ENCODE data around the gene CEL.
"Not testable (repeated sequence)": the region's sequence is repeated elsewhere in the genome, so short reads cannot be mapped to it uniquely, and the experiment has no call there.

Gene CEL

DNA sequence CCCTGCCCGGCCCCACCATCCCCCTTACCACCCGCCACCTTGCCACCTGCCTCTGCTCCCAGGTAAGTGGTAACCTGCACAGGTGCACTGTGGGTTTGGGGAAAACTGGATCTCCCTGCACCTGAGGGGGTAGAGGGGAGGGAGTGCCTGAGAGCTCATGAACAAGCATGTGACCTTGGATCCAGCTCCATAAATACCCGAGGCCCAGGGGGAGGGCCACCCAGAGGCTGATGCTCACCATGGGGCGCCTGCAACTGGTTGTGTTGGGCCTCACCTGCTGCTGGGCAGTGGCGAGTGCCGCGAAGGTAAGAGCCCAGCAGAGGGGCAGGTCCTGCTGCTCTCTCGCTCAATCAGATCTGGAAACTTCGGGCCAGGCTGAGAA is at the start of gene CEL:
Gene CEL (plus strand): TSS at position 218 of the 382 bp plus-strand sequence. CDS start 22 bp downstream, at position 240.
- DNase-seq: not testable (repeated sequence)

DNA sequence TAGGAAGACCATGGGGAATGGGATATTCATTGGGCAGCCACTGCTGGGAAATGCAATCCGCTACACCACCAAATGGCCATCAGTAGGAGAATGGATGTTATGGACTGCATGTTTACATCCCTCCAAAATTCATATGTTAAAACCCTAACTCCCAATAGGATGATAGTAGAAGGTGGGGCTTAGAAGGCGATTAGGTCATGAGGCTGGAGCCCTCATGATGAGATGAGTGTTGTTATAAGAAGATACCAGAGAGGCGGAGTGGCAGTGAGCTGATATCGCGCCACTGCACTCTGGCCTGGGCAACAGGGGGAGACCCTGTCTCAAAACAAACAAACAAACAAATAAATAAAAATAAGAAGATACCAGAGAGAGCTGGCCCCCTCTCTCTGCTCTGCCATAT is 47.1 kb upstream of the CEL start:
- DNase-seq: no peak

DNA sequence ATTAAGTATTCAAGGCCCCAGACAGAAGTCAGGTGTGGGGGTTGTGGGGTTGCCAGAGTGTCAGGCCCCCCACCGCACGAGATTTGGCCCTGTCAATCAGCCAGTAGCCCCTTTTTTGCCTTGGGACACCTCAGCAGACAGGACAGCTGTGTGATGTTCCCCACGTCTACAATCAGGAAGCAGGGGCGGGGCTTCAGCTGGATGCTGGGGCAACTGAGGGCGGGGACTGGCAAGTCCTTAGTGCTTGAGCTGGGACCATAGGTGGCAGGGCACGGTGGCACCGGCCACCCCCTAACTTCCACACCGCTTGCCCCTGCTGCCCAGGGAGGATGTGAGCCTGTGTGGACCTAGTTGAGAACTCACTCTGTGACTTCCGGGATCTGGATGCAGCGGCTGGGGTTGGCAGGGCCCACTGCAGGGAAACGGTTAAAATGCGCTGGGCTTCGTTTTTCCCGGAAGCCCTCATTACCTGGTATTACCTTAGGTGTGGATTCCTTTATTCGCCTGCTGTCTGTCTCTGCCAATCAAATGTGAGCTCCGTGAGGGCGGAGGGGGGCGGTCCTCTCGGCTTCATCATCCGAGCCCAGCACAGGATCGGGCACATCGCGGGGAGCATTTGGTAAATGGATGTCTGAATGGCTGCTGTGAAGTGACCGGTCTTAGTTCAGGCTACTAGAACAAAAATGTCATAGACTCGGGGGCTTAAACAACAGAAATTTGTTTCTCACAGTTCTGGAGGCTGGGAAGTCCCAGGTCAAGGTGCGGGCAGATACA is 38.5 kb upstream of the CEL start:
- DNase-seq: no peak

DNA sequence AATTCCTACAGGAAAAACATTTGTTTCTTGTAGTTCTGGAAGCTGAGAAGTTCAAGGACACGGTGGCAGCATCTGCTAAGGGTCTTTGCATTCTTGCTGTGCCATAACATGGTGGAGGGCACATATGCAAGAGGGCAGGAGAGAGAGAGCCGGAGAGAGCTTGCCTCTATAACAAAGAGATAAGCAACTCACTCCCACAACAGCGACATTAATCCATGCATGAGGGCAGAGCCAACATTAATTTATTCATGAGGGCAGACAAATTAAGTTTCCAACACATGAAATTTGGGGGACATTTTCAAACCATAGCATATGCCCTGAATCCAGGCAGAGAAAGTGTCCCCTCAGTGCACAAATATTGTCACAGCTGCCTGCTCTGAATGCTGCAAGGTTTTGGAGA is 35.4 kb upstream of the CEL start:
- DNase-seq: no peak

DNA sequence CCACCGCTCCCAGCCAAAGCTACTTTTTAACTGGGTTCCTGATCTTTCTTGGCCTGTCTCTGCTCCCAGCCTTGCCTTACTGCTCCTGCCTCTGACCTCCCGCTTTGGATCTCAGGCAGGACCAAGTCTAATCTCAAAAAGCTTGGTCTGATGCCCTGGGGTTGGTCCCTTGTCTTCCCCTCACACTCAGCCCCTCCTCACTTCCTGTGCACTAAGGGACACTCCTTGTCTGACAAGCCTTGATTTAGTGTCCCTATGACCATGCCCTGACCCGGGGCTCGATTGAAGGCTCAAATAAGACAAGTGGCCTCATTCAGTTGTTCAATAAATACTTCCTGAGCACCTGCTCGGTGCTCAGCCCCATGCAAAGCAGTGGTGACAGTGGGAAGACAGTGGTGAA is 34.6 kb upstream of the CEL start:
- DNase-seq: no peak

DNA sequence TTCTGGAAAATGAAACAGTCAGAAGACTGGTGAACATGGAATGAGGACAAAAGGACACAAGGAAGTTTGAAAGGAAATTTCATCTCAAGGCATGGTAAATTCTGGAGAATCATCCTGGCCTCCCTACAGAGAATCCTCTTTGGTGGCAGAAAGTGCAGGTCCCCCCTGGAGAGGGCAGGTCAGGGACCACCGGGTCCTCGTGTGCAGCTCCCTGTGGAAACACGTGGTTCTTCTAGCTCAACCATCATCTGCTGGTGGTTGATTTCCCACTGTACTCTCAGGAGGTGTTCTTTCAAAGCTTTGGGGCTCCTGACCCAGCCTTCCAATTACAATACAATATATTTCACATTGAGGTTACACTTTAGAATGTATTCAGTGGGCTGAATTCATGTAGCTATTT is 33.6 kb upstream of the CEL start:
- no peak for DNase-seq

DNA sequence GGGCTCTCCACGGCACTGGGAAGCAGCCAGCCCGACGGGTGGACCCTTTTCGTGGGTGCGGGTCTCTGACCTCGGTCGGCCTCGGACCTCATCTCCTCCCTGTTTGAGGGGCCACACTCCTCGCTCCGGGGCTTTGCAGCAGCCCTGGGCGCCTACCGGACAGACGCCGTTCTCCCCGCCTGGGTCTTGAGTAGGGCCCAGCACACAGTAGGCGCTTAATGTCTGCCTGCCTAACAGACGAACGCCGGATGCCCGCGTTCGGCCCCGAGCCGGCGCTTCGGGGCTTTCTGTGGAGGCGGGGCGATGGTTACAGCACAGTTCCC is 31.8 kb upstream of the CEL start:
- DNase-seq: no peak

DNA sequence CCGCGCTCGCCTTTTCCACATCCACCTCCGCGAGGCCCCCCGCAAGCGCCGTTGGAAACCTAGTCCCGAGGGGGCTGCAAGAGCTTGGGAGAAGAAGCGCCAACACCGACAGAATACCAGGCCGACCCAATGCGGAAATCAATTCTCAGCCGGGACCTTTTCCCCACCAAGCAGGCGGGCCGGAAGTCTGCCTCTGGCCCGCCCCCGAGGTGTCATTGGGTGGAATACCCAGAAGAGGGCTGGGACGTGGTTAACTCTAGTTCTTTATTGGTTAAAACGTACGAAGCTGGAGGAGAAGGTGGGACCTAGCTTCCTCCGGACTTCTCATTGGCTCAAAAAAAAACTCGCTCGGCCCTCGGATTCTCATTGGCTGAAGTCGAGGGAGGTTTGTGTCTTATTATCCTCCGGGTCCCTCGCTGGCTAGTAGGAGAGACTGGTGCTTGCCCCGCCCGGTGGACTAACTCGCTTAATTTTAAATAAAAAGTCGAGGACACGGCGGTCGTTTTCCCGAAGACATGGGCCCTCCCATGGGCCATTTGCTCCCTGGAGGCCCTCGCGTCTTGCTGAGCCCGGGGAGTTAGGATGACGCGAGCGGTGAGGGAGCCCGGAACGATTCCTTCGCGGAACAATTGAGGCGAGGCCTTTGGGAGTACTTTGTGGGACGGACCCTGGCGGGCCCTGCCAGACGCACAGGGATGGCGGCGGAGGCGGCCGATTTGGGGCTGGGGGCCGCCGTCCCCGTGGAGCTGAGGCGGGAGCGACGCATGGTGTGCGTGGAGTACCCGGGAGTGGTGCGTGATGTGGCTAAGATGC is 31.3 kb upstream of the CEL start, which contains the start of gene GTF3C5:
Gene GTF3C5 (plus strand): TSS at position 681 of the 813 bp plus-strand sequence. CDS start 15 bp downstream, at position 696.
- DNase-seq: peak; percentile 100

DNA sequence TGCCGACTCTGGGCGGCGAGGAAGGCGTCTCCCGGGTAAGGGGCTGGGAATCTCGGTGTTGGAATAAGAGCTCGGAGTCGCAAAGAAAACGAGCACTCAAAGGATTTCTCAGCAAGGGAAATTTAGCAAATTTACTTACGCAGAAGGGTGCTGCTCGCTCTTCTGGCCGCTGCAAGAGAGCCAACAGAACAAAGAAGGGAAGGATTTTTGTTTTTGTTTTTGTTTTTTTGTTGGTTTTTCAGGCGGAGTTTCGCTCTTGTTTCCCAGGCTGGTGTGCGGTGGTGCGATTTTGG is 30.7 kb upstream of the CEL start:
- DNase-seq: no peak

DNA sequence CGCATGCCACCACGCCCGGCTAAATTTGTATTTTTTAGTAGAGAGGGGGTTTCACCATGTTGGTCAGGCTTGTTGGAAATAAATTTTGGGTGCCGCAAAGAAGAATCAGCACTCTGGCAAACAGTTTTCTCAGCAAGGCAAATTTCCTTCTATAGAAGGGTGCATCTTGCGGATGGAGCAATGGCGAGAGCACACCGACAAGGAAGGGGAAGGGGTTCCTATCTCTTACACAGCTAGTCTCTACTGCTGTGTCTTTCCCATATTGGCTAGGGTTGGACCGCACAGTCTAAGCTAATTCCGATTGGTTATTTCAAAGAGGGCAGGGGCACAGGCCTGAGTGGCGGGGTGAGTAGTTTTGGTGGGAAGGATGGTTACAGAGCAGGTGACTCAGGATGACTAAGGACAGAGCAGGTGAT is 30.3 kb upstream of the CEL start:
- no peak for DNase-seq

DNA sequence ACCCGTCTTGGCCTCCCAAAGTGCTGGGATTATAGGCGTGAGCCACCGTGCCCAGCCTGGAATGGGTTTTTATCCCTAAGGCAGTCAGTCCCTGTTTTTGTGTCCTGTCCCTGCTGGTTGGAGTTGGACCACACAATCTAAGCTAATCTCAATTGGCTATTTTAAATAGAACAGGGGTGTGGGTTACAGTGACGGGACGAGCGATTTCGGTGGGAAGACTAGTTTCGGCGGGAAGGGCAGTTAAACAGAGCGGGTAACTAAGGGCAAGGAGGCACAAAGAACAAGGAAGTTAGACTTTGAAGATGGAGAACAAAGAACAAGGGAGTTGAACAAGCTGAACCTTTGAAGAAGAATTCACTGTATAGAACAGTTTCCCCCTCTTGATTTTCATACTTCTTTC is 29.6 kb upstream of the CEL start:
- DNase-seq: no peak

DNA sequence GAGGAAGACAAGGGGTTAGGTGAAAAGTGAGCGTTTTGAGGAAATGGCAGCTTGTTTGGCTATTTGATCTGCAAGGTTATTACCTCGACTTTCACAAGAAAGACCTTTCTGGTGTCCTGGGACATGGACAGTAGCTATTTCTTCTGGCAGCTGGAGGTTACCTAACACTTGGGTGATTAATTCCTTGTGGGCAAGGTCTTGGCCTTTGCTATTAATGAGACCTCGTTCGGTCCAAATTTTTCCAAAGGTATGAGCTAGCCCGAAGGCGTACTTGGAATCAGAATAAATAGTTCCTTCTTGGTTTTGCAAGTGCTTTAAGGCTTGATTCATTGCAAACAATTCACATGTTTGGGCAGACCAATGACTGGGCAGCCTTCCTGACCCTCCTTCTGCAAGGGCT is 26.1 kb upstream of the CEL start:
- DNase-seq: no peak

DNA sequence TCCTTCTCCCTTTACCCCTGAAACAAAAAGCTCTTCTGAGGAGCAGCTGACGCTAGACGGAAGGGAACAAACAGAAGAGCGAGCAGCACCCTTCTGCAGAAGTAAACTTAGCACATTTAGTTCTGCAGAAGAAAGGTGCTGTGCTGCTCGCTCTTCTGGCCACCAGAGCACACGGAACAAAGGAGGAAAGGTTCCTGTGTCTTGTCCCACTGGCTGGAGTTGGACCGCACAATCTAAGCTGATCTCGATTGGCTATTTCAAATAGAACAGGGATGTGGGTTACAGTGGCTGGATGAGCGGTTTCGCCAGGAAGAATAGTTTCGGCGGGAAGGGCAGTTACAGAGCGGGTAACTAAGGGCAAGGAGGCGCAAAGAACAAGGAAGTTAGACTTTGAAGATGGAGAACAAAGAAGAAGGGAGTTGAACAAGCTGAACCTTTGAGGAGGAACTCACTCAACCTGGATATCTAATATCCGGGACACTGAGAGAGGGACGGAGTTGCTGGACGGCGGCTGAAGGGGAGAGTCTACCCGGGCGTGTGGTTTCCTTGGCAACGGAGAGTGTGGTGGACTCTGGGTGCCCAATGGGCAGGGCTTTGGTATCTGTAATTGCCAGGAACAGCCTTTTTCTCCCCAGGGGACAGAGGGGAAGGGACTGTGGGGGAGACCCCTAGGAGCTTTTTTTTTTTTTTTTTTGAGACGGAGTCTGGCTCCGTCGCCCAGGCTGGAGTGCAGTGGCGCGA is 23.8 kb upstream of the CEL start:
- no peak for DNase-seq

DNA sequence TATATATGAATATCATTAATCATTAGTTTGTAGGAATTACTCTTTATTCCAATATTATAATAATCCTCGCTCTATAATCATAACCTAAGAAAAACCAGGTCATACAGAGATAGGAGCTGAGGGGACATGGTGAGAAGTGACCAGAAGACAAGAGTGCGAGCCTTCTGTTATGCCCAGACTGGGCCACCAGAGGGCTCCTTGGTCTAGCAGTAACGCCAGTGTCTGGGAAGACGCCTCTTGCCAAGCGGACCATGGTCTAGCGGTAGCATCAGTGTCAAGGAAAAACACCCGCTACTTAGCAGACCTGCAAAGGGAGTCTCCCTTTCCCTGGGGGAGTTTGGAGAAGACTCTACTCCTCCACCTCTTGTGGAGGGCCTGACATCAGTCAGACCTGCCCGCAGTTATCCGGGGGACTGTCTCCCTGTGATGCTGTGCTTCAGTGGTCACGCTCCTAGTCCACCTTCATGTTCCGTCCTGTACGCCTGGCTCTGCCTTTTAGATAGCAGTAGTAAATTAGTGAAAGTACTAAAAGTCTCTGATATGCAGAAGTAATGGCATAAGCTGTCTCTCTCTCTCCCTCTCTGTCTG is 20.8 kb upstream of the CEL start:
- not testable (repeated sequence) for DNase-seq

DNA sequence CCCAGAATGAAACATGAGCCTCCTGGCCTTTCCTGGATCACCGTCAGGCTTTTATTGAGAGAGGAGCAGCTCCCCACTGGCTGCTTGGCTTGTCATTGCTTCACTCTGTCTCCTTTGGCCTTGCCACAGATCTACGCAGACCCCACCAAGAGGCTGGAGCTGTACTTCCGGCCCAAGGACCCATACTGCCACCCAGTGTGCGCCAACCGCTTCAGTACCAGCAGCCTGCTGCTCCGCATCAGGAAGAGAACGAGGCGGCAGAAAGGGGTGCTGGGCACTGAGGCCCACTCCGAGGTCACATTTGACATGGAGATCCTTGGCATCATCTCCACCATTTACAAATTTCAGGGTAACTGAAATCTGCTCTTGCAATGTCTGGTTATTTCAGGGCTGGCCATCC is 19.8 kb upstream of the CEL start:
- no peak for DNase-seq

DNA sequence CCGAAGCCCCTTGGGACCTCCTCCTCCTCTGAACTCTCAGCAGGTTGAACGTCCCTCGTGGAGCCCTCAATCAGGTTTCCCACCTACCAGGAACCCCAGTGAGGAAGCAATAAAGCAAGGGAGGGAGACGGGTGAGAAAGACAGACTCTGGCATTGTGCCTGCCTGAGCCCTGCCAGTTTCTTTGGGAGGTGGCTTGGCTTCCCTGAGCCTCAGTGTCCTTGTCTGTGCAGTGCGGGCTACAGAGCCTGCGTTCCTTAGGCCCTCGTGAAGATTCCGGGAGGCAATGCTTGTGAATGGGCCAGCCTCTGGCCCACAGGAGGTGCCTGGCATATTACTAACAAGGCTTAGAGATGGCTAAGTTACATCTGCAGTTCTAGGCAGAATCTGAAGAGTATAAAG is 19.1 kb upstream of the CEL start:
- DNase-seq: no peak

DNA sequence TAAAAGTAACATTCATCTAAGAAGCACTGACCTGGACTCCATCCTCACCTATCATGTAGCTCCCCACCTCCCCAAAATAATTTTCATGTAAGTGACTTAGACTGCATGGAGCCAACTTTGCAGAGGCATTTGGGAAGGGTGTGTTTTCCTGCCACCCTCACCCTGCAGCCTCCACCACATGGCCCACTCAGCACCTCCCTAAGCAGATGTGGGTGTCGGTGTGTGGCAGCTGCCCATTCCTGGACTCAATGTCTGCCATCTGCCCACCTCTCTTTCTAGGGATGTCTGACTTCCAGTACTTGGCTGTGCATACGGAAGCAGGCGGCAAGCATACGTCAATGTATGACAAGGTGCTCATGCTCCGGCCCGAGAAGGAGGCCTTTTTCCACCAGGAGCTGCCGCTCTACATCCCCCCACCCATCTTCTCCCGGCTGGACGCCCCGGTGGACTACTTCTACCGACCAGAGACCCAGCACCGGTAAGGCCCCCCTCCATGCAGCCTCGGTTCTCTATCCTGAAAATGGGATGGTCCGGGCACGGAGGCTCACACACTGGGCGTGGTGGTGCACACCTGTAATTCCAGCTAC is 18.2 kb upstream of the CEL start:
- no peak for DNase-seq

DNA sequence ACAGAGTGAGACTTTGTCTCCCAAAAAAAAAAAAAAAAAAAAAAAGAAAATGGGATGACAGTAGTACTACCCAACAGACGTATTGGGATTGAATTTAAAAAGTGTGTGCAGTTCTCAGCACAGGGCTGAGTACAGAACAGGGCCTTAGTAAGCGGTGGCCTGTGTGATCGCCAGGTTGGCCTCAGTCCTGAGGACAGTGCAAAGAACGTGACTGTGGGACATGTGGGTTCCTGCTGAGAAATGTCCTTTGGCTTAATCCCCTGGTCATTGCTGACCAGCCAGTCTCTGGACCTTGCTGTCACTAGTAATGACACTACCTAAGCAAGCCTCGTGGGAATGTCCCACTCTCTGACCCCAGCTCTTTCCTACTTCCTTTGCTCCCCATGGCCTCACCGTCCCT is 17.7 kb upstream of the CEL start:
- DNase-seq: no peak

DNA sequence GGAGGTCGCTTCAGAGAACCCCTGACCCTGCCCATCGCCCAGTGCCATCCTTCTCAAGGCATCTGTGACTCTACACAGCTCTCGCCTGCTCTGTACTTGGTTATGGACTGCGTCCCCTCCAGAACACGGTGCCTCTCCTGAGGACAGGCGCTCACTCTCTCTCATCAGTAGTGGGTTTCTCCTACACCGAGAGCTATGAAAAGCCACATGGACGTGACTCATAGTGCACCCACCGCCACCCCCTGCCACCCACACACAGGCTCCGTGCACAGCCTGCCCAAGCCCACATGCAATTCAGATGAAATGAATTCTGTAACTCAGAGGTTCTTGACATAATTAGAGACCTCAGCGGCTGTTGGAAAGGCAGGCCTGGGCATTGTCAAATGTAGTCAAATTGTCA is 17.1 kb upstream of the CEL start:
- DNase-seq: no peak

DNA sequence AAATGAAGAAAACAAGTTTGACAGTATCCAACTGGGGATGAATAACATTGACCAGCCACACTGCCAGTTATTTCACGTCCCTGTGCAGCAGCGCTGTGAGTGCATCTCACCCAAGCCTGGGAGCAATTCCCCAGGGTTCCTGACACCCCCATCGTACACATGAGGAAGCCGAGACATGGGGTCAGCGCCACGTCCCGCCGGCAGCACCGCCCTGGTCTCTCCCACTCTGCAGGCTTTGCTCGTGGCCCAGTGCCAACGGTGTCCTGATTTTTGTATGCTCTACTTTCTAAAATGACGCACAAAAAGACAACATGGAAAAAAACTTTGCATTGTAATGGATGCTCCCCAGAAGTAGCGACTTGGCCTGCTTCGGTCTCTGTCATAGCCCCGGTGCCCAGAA is 16.6 kb upstream of the CEL start:
- DNase-seq: no peak

DNA sequence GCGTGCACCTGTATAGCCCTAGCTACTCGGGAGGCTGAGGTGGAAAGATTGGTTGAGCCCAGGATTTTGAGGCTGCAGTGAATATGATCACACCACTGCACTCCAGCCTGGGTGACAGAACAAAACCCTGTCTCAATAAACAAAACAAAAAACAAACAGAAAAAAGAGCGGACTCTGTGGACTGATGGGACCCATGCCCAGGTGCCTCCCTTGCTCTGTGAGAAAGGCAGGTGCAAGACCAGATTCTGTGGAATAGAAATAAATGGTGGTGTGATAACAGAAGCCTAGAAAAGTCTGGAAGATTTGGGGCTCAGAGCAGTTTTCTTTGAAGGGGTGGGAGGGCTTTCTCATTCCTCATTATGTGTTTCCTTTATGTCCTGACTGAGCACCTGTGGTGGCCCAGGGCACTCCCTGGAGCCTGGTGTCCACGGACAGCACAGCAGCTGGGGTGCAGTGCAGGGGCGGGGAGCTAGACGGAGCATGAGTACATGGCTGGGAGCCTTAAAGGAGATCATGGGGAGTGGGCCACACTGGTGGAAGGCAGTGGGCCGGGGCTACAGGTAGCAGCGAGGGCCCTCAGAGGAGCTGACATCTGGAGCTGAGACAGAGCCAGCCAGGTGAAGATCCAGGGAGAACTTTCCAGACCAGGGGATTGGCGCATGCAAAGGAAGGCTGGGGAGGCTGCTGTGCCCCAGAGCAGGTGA is 15.4 kb upstream of the CEL start:
- no peak for DNase-seq

DNA sequence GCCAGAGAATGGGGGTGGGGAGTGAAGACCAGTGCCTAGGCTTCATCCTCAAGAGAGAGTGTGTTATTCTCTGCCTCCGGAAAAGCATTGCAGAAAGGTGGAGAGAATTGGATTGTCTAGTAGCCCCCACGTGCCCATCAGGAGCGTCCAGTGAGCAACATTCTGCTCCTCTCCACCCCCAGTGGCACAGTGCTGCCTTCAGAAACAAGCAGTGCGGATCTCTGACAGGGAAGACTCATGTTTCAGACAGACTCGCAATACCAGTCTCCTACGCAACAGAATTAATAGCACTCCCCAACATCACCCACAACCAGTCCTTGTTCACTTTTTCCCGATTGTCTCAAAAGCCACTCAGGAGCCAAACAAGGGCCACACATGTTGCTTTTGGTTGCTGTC is 14.9 kb upstream of the CEL start:
- no peak for DNase-seq

DNA sequence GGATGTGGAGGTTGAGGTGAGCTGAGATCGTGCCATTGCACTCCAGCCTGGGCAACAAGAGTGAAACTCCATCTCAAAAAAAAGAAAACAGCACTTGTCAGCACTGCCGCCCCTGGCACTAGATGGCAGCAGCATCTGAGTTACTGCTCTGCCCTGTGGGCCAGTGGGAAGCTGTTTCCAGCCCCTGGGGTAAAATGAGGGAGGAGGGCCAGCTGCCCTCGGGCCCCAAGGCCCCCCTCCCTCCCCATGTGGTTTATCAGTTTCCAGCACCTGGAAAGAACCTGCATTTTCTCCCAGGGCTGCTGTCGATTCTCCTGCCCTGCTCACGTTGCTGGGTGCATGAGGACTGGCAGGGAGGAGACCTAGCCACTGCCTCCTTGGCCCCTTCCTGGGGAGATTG is 13.2 kb upstream of the CEL start:
- DNase-seq: no peak
